H9 (cell line): ENCODE data around the gene LIF. TPM values are rescaled to one million over a fixed set of nuclear protein-coding genes. Genes with fewer than 3 reads are reported as not detected.

Source experiments
- DNase-seq: peaks from one replicate; pipeline ENCODE4 v3.0.0-alpha.2; 2017
- H2AFZ ChIP-seq: one replicate; pipeline ENCODE4 v1.6.1; 2013; ENCODE audit warnings: mild to moderate bottlenecking, low read length, control low read depth, moderate library complexity
- H2AK5ac ChIP-seq: 2 replicates; pipeline ENCODE4 v1.6.1; 2013; ENCODE audit warnings: low read length, control low read depth, mixed read lengths; ENCODE audit not compliant: insufficient read length
- H2BK120ac ChIP-seq: one replicate; pipeline ENCODE4 v1.6.1; 2013; ENCODE audit warnings: low read depth, mild to moderate bottlenecking, low read length, control low read depth, inconsistent platforms; ENCODE audit not compliant: poor library complexity, severe bottlenecking
- H2BK12ac ChIP-seq: 2 replicates; pipeline ENCODE4 v1.6.1; 2013; ENCODE audit warnings: low read length, control low read depth, mixed read lengths, low read depth; ENCODE audit not compliant: insufficient read length
- H2BK15ac ChIP-seq: 2 replicates; pipeline ENCODE4 v1.6.1; 2013; ENCODE audit warnings: low read depth, low read length, control low read depth
- H2BK20ac ChIP-seq: one replicate; pipeline ENCODE4 v1.6.1; 2013; ENCODE audit warnings: low read depth, mild to moderate bottlenecking, low read length, control low read depth, inconsistent platforms; ENCODE audit not compliant: poor library complexity, severe bottlenecking
- H2BK5ac ChIP-seq: 2 replicates; pipeline ENCODE4 v1.6.1; 2013; ENCODE audit warnings: low read length, control low read depth, mixed read lengths; ENCODE audit not compliant: insufficient read length
- H3K14ac ChIP-seq: 2 replicates; pipeline ENCODE4 v1.6.1; 2013; ENCODE audit warnings: low read length, control low read depth; ENCODE audit not compliant: insufficient read depth
- H3K18ac ChIP-seq: 2 replicates; pipeline ENCODE4 v1.6.1; 2013; ENCODE audit warnings: low read depth, mild to moderate bottlenecking, mixed read lengths, low read length, control low read depth; ENCODE audit not compliant: insufficient read length
- H3K23ac ChIP-seq: 2 replicates; pipeline ENCODE4 v1.6.1; 2013; ENCODE audit warnings: low read length, control low read depth, mixed read lengths, low read depth; ENCODE audit not compliant: insufficient read length
- H3K23me2 ChIP-seq: 2 replicates; pipeline ENCODE4 v1.6.1; 2013; ENCODE audit warnings: low read depth, mild to moderate bottlenecking, mixed read lengths, low read length, control low read depth; ENCODE audit not compliant: insufficient read length, poor library complexity, severe bottlenecking
- H3K27ac ChIP-seq: 2 replicates; pipeline ENCODE4 v1.5.1; 2013; ENCODE audit warnings: low read length, control low read depth, mixed read lengths, low read depth; ENCODE audit not compliant: insufficient read length
- H3K27me3 ChIP-seq: 2 replicates; pipeline ENCODE4 v1.6.1; 2013; ENCODE audit warnings: low read length, control low read depth, inconsistent platforms; ENCODE audit not compliant: insufficient read depth
- H3K4ac ChIP-seq: 2 replicates; pipeline ENCODE4 v1.6.1; 2013; ENCODE audit warnings: low read depth, mild to moderate bottlenecking, control low read depth, inconsistent platforms, low read length, moderate library complexity
- H3K4me1 ChIP-seq: 2 replicates; pipeline ENCODE4 v1.6.1; 2013; ENCODE audit warnings: low read length, control low read depth, inconsistent platforms; ENCODE audit not compliant: insufficient read depth
- H3K4me2 ChIP-seq: 2 replicates; pipeline ENCODE4 v1.6.1; 2013; ENCODE audit warnings: low read length, control low read depth, mixed read lengths; ENCODE audit not compliant: insufficient read length, insufficient read depth
- H3K56ac ChIP-seq: 2 replicates; pipeline ENCODE4 v1.6.1; 2013; ENCODE audit warnings: low read depth, mild to moderate bottlenecking, mixed read lengths, low read length, control low read depth; ENCODE audit not compliant: insufficient read length
- H3K79me1 ChIP-seq: 2 replicates; pipeline ENCODE4 v1.6.1; 2013; ENCODE audit warnings: low read depth, mild to moderate bottlenecking, moderate library complexity, low read length, control low read depth, inconsistent platforms; ENCODE audit not compliant: insufficient read depth, poor library complexity, severe bottlenecking
- H3K79me2 ChIP-seq: 2 replicates; pipeline ENCODE4 v1.6.1; 2013; ENCODE audit warnings: low read length, control low read depth, inconsistent platforms; ENCODE audit not compliant: insufficient read depth
- H3K9ac ChIP-seq: 2 replicates; pipeline ENCODE4 v1.6.1; 2013; ENCODE audit warnings: low read length, control low read depth, mixed read lengths; ENCODE audit not compliant: insufficient read length; ENCODE audit errors: extremely low read depth
- H3K9me3 ChIP-seq: one replicate; pipeline ENCODE4 v1.6.1; 2013; ENCODE audit warnings: low read depth, low read length, inconsistent platforms; ENCODE audit not compliant: control insufficient read depth
- H3T11ph ChIP-seq: one replicate; pipeline ENCODE4 v1.6.1; 2013; ENCODE audit warnings: mild to moderate bottlenecking, low read length, control low read depth, inconsistent platforms
- H4K20me1 ChIP-seq: one replicate; pipeline ENCODE4 v1.6.1; 2013; ENCODE audit not compliant: control insufficient read depth, insufficient read length, insufficient read depth
- H4K5ac ChIP-seq: 2 replicates; pipeline ENCODE4 v1.6.1; 2013; ENCODE audit warnings: low read depth, mild to moderate bottlenecking, mixed read lengths, low read length, control low read depth; ENCODE audit not compliant: insufficient read length
- H4K8ac ChIP-seq: replicated peaks from 2 replicates; pipeline ENCODE4 v1.6.1; 2013; ENCODE audit warnings: low read length, control low read depth, mixed read lengths, low read depth; ENCODE audit not compliant: insufficient read length
- H4K91ac ChIP-seq: 2 replicates; pipeline ENCODE4 v1.6.1; 2013; ENCODE audit warnings: low read depth, mild to moderate bottlenecking, moderate library complexity, mixed read lengths, low read length, control low read depth; ENCODE audit not compliant: insufficient read length
- H3K27ac Mint-ChIP-seq, 3 experiments: 2 replicates in 2 of 3; 3 replicates in 1 of 3; pipeline ENCODE4 v1.8.0; 2020 to 2021; ENCODE audit warnings: mixed read lengths in 3 of 3, mild to moderate bottlenecking in 1 of 3, moderate library complexity in 1 of 3
- H3K27me3 Mint-ChIP-seq: 2 replicates; pipeline ENCODE4 v1.8.0; 2021; ENCODE audit warnings: low read depth, mild to moderate bottlenecking, moderate library complexity, mixed read lengths
- H3K36me3 Mint-ChIP-seq, 3 experiments: 2 replicates in 2 of 3; 3 replicates in 1 of 3; pipeline ENCODE4 v1.8.0; 2020 to 2021; ENCODE audit warnings: low read depth in 3 of 3, mixed read lengths in 3 of 3; ENCODE audit not compliant: insufficient read depth in 1 of 3
- H3K4me1 Mint-ChIP-seq, 2 experiments: 2 replicates each; pipeline ENCODE4 v1.8.0; 2020; ENCODE audit warnings: mixed read lengths in 2 of 2
- H3K4me3 Mint-ChIP-seq, 2 experiments: 2 replicates in 1 of 2; 3 replicates in 1 of 2; pipeline ENCODE4 v1.8.0; 2020 to 2021; ENCODE audit warnings: mild to moderate bottlenecking in 2 of 2, mixed read lengths in 2 of 2, moderate library complexity in 1 of 2
- H3K9me3 Mint-ChIP-seq, 2 experiments: 2 replicates in 1 of 2; 3 replicates in 1 of 2; pipeline ENCODE4 v1.8.0; 2020; ENCODE audit warnings: mild to moderate bottlenecking in 2 of 2, mixed read lengths in 2 of 2, moderate library complexity in 1 of 2
- WGBS: extraction: QIAGEN DNeasy Blood & Tissue Kit; methylation state at CpG from one replicate; pipeline ENCODE4 v1.1.7; 2013; ENCODE audit warnings: missing lambda C conversion rate, low lambda C conversion rate, mixed read lengths; ENCODE audit not compliant: insufficient read length; ENCODE audit errors: extremely low coverage; 5-methylcytosine and 5-hydroxymethylcytosine counted together
- total RNA-seq: library from RNA; stranded (reverse); gene quantifications from 2 replicates; pipeline ENCODE4 v1.2.1, GENCODE V29; 2021
- TF ChIP-seq, protein P1 (sequence below): fragments of 200-600 bp; sonication (generic); conservative IDR thresholded peaks from 3 replicates; pipeline ENCODE4 v1.8.0; 2021; ENCODE audit warnings: antibody characterized with exemption, mild to moderate bottlenecking

Gene LIF
- total RNA-seq, 1 experiment from 2014 or later, result 6.1 TPM

DNA sequence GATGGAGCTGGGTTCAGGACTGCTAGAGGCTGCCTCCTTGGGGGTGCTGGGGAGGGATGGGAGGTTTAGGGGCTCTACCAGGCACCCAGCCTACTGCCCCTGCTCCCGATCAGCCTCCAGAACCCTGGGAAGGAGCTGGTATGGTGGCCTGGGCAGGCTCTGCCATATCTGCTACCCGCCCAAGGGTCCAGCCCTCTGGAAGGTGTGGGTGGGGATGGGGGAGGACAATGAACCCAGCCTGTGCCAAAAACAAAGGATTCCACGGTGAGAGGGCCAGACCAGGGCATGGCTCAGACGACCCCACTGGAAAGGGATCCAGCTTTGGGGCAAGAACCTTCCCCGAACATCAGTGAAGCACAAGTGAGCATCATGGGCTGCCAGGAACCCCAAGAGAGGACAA, 39.8 kb upstream of the LIF start:
- peaks cover 8% of the 10 kb centered on the region for H3K23me2 ChIP-seq
- no peak for DNase-seq
- H2AK5ac ChIP-seq, result no peak overlapping the region
- H3K4me2 ChIP-seq, result no peak overlapping the region
- H3K27me3 Mint-ChIP-seq, result no peaks in the 10 kb centered on the region
- no peak overlapping the region for H2BK20ac ChIP-seq
- H2BK5ac ChIP-seq, result no peak overlapping the region
- H2BK120ac ChIP-seq, result no peak overlapping the region
- H2AFZ ChIP-seq, result no peak overlapping the region
- H4K8ac ChIP-seq, result no peak overlapping the region
- H3K18ac ChIP-seq, result no peak overlapping the region
- H3K27me3 ChIP-seq, result no peaks in the 10 kb centered on the region
- no peak overlapping the region for H3K56ac ChIP-seq
- H2BK12ac ChIP-seq, result no peak overlapping the region
- H3K27ac Mint-ChIP-seq, result no peak overlapping the region
- H4K91ac ChIP-seq, result no peak overlapping the region
- H3K79me2 ChIP-seq, result no peaks in the 10 kb centered on the region
- H2BK15ac ChIP-seq, result no peak overlapping the region; the same call in 1 of the 2 replicates
- H3K9me3 ChIP-seq, result no peaks in the 10 kb centered on the region
- peaks cover 0 to 2% (median 0%) of the 10 kb centered on the region in 3 experiments; a peak in 1 of 7 replicates for H3K36me3 Mint-ChIP-seq
- no peak overlapping the region for H4K5ac ChIP-seq
- no peak overlapping the region for H3K4ac ChIP-seq
- no peaks in the 10 kb centered on the region for H3K79me1 ChIP-seq
- no peaks in the 10 kb centered on the region for H3K9me3 Mint-ChIP-seq
- no peaks in the 10 kb centered on the region; the same call in 1 of the 2 replicates for H3K4me1 ChIP-seq
- H4K20me1 ChIP-seq, result no peaks in the 10 kb centered on the region
- H3K4me3 Mint-ChIP-seq, result no peak overlapping the region
- no peak overlapping the region for H3K23ac ChIP-seq
- no CpG with 5 or more reads among the region's 5 CpGs for WGBS
- TF ChIP-seq, protein P1, sequence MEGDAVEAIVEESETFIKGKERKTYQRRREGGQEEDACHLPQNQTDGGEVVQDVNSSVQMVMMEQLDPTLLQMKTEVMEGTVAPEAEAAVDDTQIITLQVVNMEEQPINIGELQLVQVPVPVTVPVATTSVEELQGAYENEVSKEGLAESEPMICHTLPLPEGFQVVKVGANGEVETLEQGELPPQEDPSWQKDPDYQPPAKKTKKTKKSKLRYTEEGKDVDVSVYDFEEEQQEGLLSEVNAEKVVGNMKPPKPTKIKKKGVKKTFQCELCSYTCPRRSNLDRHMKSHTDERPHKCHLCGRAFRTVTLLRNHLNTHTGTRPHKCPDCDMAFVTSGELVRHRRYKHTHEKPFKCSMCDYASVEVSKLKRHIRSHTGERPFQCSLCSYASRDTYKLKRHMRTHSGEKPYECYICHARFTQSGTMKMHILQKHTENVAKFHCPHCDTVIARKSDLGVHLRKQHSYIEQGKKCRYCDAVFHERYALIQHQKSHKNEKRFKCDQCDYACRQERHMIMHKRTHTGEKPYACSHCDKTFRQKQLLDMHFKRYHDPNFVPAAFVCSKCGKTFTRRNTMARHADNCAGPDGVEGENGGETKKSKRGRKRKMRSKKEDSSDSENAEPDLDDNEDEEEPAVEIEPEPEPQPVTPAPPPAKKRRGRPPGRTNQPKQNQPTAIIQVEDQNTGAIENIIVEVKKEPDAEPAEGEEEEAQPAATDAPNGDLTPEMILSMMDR, result no peak
- H3K27ac ChIP-seq, result no peak overlapping the region
- H3K9ac ChIP-seq, result no peak overlapping the region
- H3T11ph ChIP-seq, result no peak overlapping the region
- H3K4me1 Mint-ChIP-seq, result peaks cover 5 to 16% of the 10 kb centered on the region in 2 experiments
- H3K14ac ChIP-seq, result no peak overlapping the region
